Endothelial cell of umbilical vein (primary cell): ENCODE data around the gene ZBTB20. TPM values are rescaled to one million over a fixed set of nuclear protein-coding genes. Genes with fewer than 3 reads are reported as not detected.

Source experiments
- BruUV-seq: library from RNA; stranded (reverse); fragments of 400-500 nt; replicated peaks from 2 replicates; lab custom pipeline; 2021; lab: Mats Ljungman, UMichigan
- CTCF ChIA-PET: fragments of 300-600, 350-600 bp; sonication (Branson Sonifier 250); formaldehyde crosslinking; loops from one replicate; lab custom pipeline; 2021; ENCODE audit warnings: antibody characterized with exemption, inconsistent platforms; lab: Charles Lee
- POLR2A ChIA-PET: fragments of 300-600, 350-600 bp; sonication (Branson Sonifier 250); formaldehyde crosslinking; loops from one replicate; lab custom pipeline; 2021; ENCODE audit warnings: antibody characterized with exemption, inconsistent platforms; lab: Charles Lee
- DNase-seq: peaks from one replicate; pipeline ENCODE4 v3.0.0-alpha.2; 2011; ENCODE audit warnings: low read depth, low spot score
- FAIRE-seq: peaks from 2 replicates; lab custom pipeline; 2011; peaks lifted over from hg19 to GRCh38; lab: Jason Lieb, UNC
- H2AFZ ChIP-seq: 2 replicates; pipeline ENCODE4 v1.6.0; 2012; ENCODE audit warnings: low read depth, low read length, control low read depth, inconsistent platforms
- H3K27ac ChIP-seq: 2 replicates; pipeline ENCODE4 v1.5.1; 2011; ENCODE audit warnings: low read depth, mild to moderate bottlenecking, control low read depth, low read length, moderate library complexity; ENCODE audit not compliant: insufficient read depth
- H3K27me3 ChIP-seq, 2 experiments: 2 replicates each; pipeline versions ENCODE4 v1.6.0 to v1.6.1; 2011; ENCODE audit warnings: low read length in 2 of 2, mixed read lengths in 1 of 2; ENCODE audit not compliant: control insufficient read depth in 2 of 2, insufficient read depth in 2 of 2
- H3K36me3 ChIP-seq, 2 experiments: 2 replicates in 1 of 2; 3 replicates in 1 of 2; pipeline ENCODE4 v1.5.1; 2011; ENCODE audit warnings: low read length in 2 of 2, mild to moderate bottlenecking in 1 of 2, moderate library complexity in 1 of 2; ENCODE audit not compliant: control insufficient read depth in 2 of 2, insufficient read depth in 2 of 2; ENCODE audit errors: extremely low read depth in 1 of 2
- H3K4me1 ChIP-seq: 3 replicates; pipeline ENCODE4 v1.5.1; 2011; ENCODE audit warnings: mild to moderate bottlenecking, low read length; ENCODE audit not compliant: control insufficient read depth, insufficient read depth; ENCODE audit errors: extremely low read depth
- H3K4me2 ChIP-seq: 2 replicates; pipeline ENCODE4 v1.6.1; 2011; ENCODE audit warnings: low read length, control low read depth, mixed read lengths; ENCODE audit not compliant: insufficient read depth
- H3K4me3 ChIP-seq, 3 experiments: fragments of 200-600 bp in 1 of 3; sonication (generic), shearing (Covaris generic) in 1 of 3; replicated peaks in 1 of 3; 2 replicates each; pipeline ENCODE4 v1.5.1; 2011 to 2016; ENCODE audit warnings: control low read depth in 3 of 3, low read length in 3 of 3, mild to moderate bottlenecking in 2 of 3, inconsistent platforms in 1 of 3, low read depth in 1 of 3, moderate library complexity in 1 of 3; ENCODE audit not compliant: insufficient read depth in 1 of 3
- H3K79me2 ChIP-seq: 2 replicates; pipeline ENCODE4 v1.6.0; 2012; ENCODE audit warnings: low read length, inconsistent platforms; ENCODE audit not compliant: control insufficient read depth, insufficient read depth
- H3K9ac ChIP-seq: replicated peaks from 2 replicates; pipeline ENCODE3; 2011; ENCODE audit warnings: low read length, control low read depth; ENCODE audit not compliant: insufficient read depth; ENCODE audit errors: extremely low read depth
- H3K9me1 ChIP-seq: replicated peaks from 3 replicates; pipeline ENCODE4 v1.6.0; 2011; ENCODE audit warnings: mild to moderate bottlenecking, low read length; ENCODE audit not compliant: control insufficient read depth, insufficient read depth; ENCODE audit errors: extremely low read depth
- H3K9me3 ChIP-seq: replicated peaks from 2 replicates; pipeline ENCODE4 v1.5.1; 2012; ENCODE audit warnings: low read length, inconsistent platforms; ENCODE audit not compliant: control insufficient read depth, insufficient read depth
- H4K20me1 ChIP-seq: replicated peaks from 2 replicates; pipeline ENCODE3; 2011; ENCODE audit warnings: mild to moderate bottlenecking, low read length; ENCODE audit not compliant: control insufficient read depth, insufficient read depth; ENCODE audit errors: extremely low read depth
- EZH2 ChIP-seq: IDR thresholded peaks from 2 replicates; pipeline ENCODE4 v1.6.1; 2012; ENCODE audit warnings: borderline replicate concordance, low read depth, mild to moderate bottlenecking, moderate library complexity, low read length, inconsistent platforms; ENCODE audit not compliant: severe bottlenecking
- FOS ChIP-seq: IDR thresholded peaks from 2 replicates; pipeline ENCODE4 v1.6.1; 2011; ENCODE audit warnings: mild to moderate bottlenecking, low read length, moderate library complexity, borderline replicate concordance; ENCODE audit not compliant: insufficient read depth
- JUN ChIP-seq: IDR thresholded peaks from 2 replicates; pipeline ENCODE4 v1.6.1; 2011; ENCODE audit warnings: borderline replicate concordance, low read depth; ENCODE audit not compliant: insufficient read length, insufficient read depth
- POLR2A ChIP-seq: IDR thresholded peaks from 2 replicates; pipeline ENCODE4 v1.6.1; 2012; ENCODE audit warnings: low read depth, mild to moderate bottlenecking, control low read depth, low read length
- dilution Hi-C: fragments of 300-500 bp; cut with MboI; formaldehyde crosslinking; loops from one replicate; pipeline ENCODE4 v1.15.0; 2019; ENCODE audit warnings: low sequenced_read_pairs; ENCODE audit not compliant: extremely low pct_ligation_motif_present
- intact Hi-C: fragments of 100-400 bp; cut with micrococcal nuclease; formaldehyde crosslinking; loops from one replicate; pipeline ENCODE4 v1.10.0; 2022
- polyA plus RNA-seq, 4 experiments: library from polyadenylated mRNA; depleted of rRNA in 3 of 4; stranded (reverse) in 3 of 4; unstranded in 1 of 4; fragments of >200 nt; gene quantifications; 2 replicates each; pipeline versions ENCODE4 v1.2.1 to v1.2.3, GENCODE V29; 2011 to 2012; ENCODE audit warnings: missing spikeins in 1 of 4
- total RNA-seq: library from RNA; stranded (reverse); gene quantifications from 2 replicates; pipeline ENCODE4 v1.2.3, GENCODE V29; 2021

The ZBTB20 gene
- total and polyA plus RNA-seq, 2 donors (not counting 3 experiments of a cell fraction or from before 2014, with no cell fraction given) = 2.1 to 20.5 TPM

DNA sequence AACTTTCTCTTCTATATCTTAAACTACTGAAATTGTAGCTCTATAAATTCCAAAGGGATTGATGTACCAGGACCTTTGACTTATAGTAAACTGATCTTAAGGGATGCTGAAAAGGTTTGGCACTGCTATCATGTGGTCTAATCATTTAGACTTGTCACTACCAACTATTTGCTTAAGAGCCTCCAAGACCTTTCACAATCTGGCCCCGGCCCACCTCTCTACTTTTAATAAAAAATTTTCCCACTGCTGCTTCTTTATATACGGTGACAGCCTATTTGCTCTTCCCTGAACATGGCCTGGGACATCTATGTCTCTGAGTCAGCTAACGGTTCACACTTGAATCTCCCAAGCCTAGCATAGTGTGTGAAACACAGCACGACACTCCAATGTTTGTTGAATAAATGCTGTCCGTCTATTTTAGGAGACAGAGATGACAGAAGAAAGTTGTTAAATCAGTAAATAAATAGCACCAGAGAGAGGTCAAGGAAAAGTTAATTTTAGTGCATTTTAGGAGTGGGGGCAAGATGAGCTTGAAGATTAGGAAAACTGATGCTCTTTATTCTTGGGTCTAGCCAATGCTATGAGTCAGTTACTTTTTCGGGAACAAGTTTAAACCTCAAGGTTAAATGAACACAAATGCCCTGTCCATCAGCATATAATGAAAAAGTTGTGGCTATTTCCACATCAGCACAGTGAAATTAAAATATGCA lies 640.3 kb downstream of the ZBTB20 start:
- Histone ChIP-seq H3K79me2 (no peaks in the 10 kb centered on the region), H3K36me3 (no peaks in the 10 kb centered on the region), H3K9me3 (no peaks in the 10 kb centered on the region), H3K4me3 (no peak overlapping the region), H3K4me2 (no peak overlapping the region), H3K9me1 (no peaks in the 10 kb centered on the region), H3K27me3 (no peaks in the 10 kb centered on the region), H3K27ac (no peak overlapping the region), H4K20me1 (no peaks in the 10 kb centered on the region), H3K9ac (no peak overlapping the region), H3K4me1 (peaks cover 7% of the 10 kb centered on the region), H2AFZ (no peak overlapping the region)
- BruUV-seq = no TSS peak
- no peak for TF ChIP-seq EZH2
- CTCF ChIA-PET = interaction anchor here (1.3 kb wide), 1 partner anchor 9 kb away, joined by 4 read pairs; no protein-coding TSS in a partner anchor
- no peak for DNase-seq
- dilution Hi-C loops = no loop called here
- POLR2A ChIA-PET = no interaction called here
- intact Hi-C loops = loop anchor here (2.0 kb wide), 1 partner anchor 42 kb away; no protein-coding TSS in a partner anchor
- peak; percentile 4 for FAIRE-seq

- no peaks in the 10 kb centered on the region for H4K20me1 ChIP-seq
- BruUV-seq = no TSS peak
- DNase-seq (peak; percentile 16), FAIRE-seq (peak; percentile 52)
- H3K36me3 ChIP-seq = no peaks in the 10 kb centered on the region
- H3K9me3 ChIP-seq = no peaks in the 10 kb centered on the region
- intact Hi-C loops = no loop called here
- dilution Hi-C loops = no loop called here
- peaks cover 7% of the 10 kb centered on the region for H3K4me1 ChIP-seq
- no peaks in the 10 kb centered on the region for H3K79me2 ChIP-seq
- H3K4me3 ChIP-seq = no peak overlapping the region
- no peaks in the 10 kb centered on the region for H3K27me3 ChIP-seq
- no peaks in the 10 kb centered on the region for H3K9me1 ChIP-seq
- no peak overlapping the region for H2AFZ ChIP-seq
- peak; percentile 72 for TF ChIP-seq FOS
- no peak for TF ChIP-seq POLR2A
- peak; percentile 53 for TF ChIP-seq JUN
- CTCF ChIA-PET = interaction anchor here (1.1 to 1.3 kb wide), 2 partner anchors 47 to 86 kb away, joined by 3 to 4 read pairs; no protein-coding TSS in a partner anchor
- H3K27ac ChIP-seq = no peak overlapping the region
- H3K4me2 ChIP-seq = no peak overlapping the region
- no peak overlapping the region for H3K9ac ChIP-seq
- POLR2A ChIA-PET = interaction anchor here (0.6 kb wide), 1 partner anchor 237 kb away, joined by 4 read pairs; no protein-coding TSS in a partner anchor
Observed at GRCh38 chr3:114504941-114505628, 642.0 kb downstream of the ZBTB20 start.
